Lung (tissue), 13 donors: ENCODE results near the gene INKA2. TPM values are rescaled to one million over a fixed set of nuclear protein-coding genes. Genes with fewer than 3 reads are reported as not detected.

Source experiments
- ATAC-seq: fragments of 200-7000 bp; cut with Tn5 transposase; one replicate; pipeline ENCODE4 v1.9.1; 2020; ENCODE audit warnings: moderate number of reproducible peaks; ENCODE audit not compliant: insufficient read depth, low FRiP score
- DNase-seq, 3 donors: peaks; one replicate each; pipeline ENCODE4 v3.0.0-alpha.2; 2013 to 2017
- H3K27ac ChIP-seq, 2 donors: one replicate each; pipeline ENCODE4 v1.5.1; 2013; ENCODE audit warnings: mild to moderate bottlenecking in 2 of 2, moderate library complexity in 2 of 2, control low read depth in 1 of 2, inconsistent platforms in 1 of 2, low read depth in 1 of 2, low read length in 1 of 2
- H3K27me3 ChIP-seq, 3 donors: one replicate each; pipeline ENCODE4 v1.5.1; 2013; ENCODE audit warnings: low read length in 2 of 3; ENCODE audit not compliant: control insufficient read depth in 3 of 3, insufficient read depth in 3 of 3
- H3K36me3 ChIP-seq, 4 donors: one replicate each; pipeline ENCODE4 v1.5.1; 2013; ENCODE audit warnings: low read length in 4 of 4, mild to moderate bottlenecking in 1 of 4, moderate library complexity in 1 of 4; ENCODE audit not compliant: control insufficient read depth in 4 of 4, insufficient read depth in 4 of 4
- H3K4me1 ChIP-seq, 5 donors: one replicate each; pipeline ENCODE4 v1.5.1; 2013; ENCODE audit warnings: low read length in 5 of 5, mild to moderate bottlenecking in 2 of 5, moderate library complexity in 1 of 5; ENCODE audit not compliant: control insufficient read depth in 5 of 5, insufficient read depth in 5 of 5
- H3K4me3 ChIP-seq: one replicate; pipeline ENCODE4 v1.5.1; 2013; ENCODE audit warnings: mild to moderate bottlenecking, control low read depth, moderate library complexity
- H3K9ac ChIP-seq, 2 donors: one replicate each; pipeline ENCODE4 v1.5.1; 2013; ENCODE audit warnings: low read length in 2 of 2, control low read depth in 1 of 2; ENCODE audit not compliant: insufficient read depth in 1 of 2
- H3K9me3 ChIP-seq, 4 donors: one replicate each; pipeline ENCODE4 v1.5.1; 2013; ENCODE audit warnings: low read length in 3 of 4, mild to moderate bottlenecking in 1 of 4, moderate library complexity in 1 of 4; ENCODE audit not compliant: control insufficient read depth in 4 of 4, insufficient read depth in 3 of 4
- CTCF ChIP-seq: IDR thresholded peaks from 2 replicates; pipeline ENCODE4 v1.5.1; 2012; ENCODE audit warnings: mild to moderate bottlenecking; ENCODE audit errors: control extremely low read depth, extremely low read depth
- polyA plus RNA-seq, 2 donors: library from polyadenylated mRNA; stranded (reverse); fragments of 200-250 nt; gene quantifications; one replicate each; pipeline ENCODE4 v1.2.1, GENCODE V29; 2013
- small RNA-seq: library from RNA; depleted of rRNA; stranded (forward); fragments of <200 nt; gene quantifications from one replicate; pipeline ENCODE3, GENCODE V24; 2014; ENCODE audit warnings: low replicate concordance
- total RNA-seq, 2 donors: library from RNA; depleted of rRNA in 1 of 2; stranded (reverse); fragments of >200 nt in 1 of 2; gene quantifications; one replicate each; pipeline ENCODE4 v1.2.1, GENCODE V29; 2014 to 2021
- donor health status: control.
- donor health status: control.
- donor health status: Bipolar disorder and iron deficiency.
- donor health status: healthy.
- donor health status: DM: yes; HTN: yes; CAD: no.

The INKA2 gene
- total and polyA plus RNA-seq, 4 donors = 2.3 to 12.5 (median 4.4) TPM

DNA sequence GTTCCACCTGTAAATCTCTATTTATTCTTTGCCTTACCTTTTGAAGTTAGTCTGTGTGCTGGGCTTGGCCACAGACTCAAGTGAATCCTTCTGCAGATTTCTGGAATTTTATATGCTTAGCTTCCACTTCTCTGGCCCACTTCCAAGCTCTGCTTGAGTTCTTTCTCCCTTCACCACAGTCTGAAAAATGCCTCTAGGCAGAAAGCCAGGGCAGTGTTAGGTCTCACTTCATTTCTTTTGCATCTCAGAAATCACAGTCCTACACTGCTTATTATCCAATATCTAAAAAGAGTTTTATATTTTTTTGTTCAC is 48.9 kb downstream of the INKA2 start:
- H3K27me3 ChIP-seq = no peaks in the 10 kb centered on the region
- no peak for ATAC-seq
- H3K9ac ChIP-seq = no peak overlapping the region
- no peak overlapping the region for H3K4me3 ChIP-seq
- H3K9me3 ChIP-seq = no peaks in the 10 kb centered on the region
- H3K27ac ChIP-seq = no peak overlapping the region
- DNase-seq = peak; percentile 91 to 99 (median 98)
- no peak for TF ChIP-seq CTCF
- peaks cover 0 to 15% (median 0%) of the 10 kb centered on the region in 4 donors for H3K36me3 ChIP-seq
- peaks cover 0 to 21% (median 0%) of the 10 kb centered on the region in 5 donors for H3K4me1 ChIP-seq

Small RNA genes lying within 50 kb of the gene (small RNA-seq; reads per million reads assigned to genes)
- 0.21 reads per million, percentile 13 among the genes with 10 or more reads in this experiment for gene INKA2

Other genes starting within 250 kb of the INKA2 start
- gene ADORA3, start 235.8 kb downstream of the INKA2 start, total RNA-seq = 1 to 10 TPM; 1.1 to 5.6 TPM
- 10 to 100 TPM in 1 of 2 donors, 1 to 10 TPM in 1; 2.2 to 10.3 TPM for gene ADORA3, start 235.8 kb downstream of the INKA2 start, polyA plus RNA-seq
- 1 to 10 TPM; 1.6 to 3.9 TPM for gene TMIGD3, start 235.8 kb downstream of the INKA2 start, total RNA-seq
- 10 to 100 TPM in 1 of 2 donors, 1 to 10 TPM in 1; 4.2 to 34.6 TPM for gene TMIGD3, start 235.8 kb downstream of the INKA2 start, polyA plus RNA-seq
- gene RAP1A, start 119.6 kb downstream of the INKA2 start, total RNA-seq = 10 to 100 TPM; 64.5 to 82.9 TPM
- gene RAP1A, start 119.6 kb downstream of the INKA2 start, polyA plus RNA-seq = 10 to 100 TPM; 72.2 to 97.3 TPM
- 10 to 100 TPM in 1 of 2 donors, 1 to 10 TPM in 1; 9.6 to 14.4 TPM for gene DDX20, start 16.5 kb upstream of the INKA2 start, total RNA-seq
- 1 to 10 TPM; 6.0 to 6.3 TPM for gene DDX20, start 16.5 kb upstream of the INKA2 start, polyA plus RNA-seq